ENCODE data around the gene CYBB.

Gene CYBB

GRCh38 chrX:37779857-37780256, at the start of gene CYBB:
TSS of gene CYBB (plus strand) at chrX:37780059. CDS start at chrX:37780078, 19 bp downstream.
- no peaks in the 10 kb centered on the region for H3K79me2 ChIP-seq (ENCODE audit: low read length)
- H3K4me2 ChIP-seq (ENCODE audit: low read depth, low read length): peak within 1 kb of the TSS; percentile 47
- H3K9ac ChIP-seq (ENCODE audit: low read length): no peak within 1 kb of the TSS
- no peaks in the 10 kb centered on the region for H3K36me3 ChIP-seq (replicated peaks; ENCODE audit: insufficient read depth, low read length)
- H3K4me1 ChIP-seq (ENCODE audit: low read length): peaks cover 31% of the 10 kb centered on the region
- DNase-seq: no peak
- H3K27ac ChIP-seq (ENCODE audit: low read length): no peak within 1 kb of the TSS
- 0 out of 2 replicates have a peak within 1 kb of the TSS, but pooled peaks have one; percentile 42 for H2AFZ ChIP-seq (ENCODE audit: low read length)
- no peaks in the 10 kb centered on the region for H3K27me3 ChIP-seq (replicated peaks; ENCODE audit: insufficient read depth, low read length)
- no peak for TF ChIP-seq CTCF (IDR thresholded peaks at IDR 0.05; ENCODE audit: low read length)
- no peak for TF ChIP-seq EZH2 (optimal IDR thresholded peaks at IDR 0.05; ENCODE audit: low read depth, low read length)
- no peak for TF ChIP-seq EZH2phosphoT487 (IDR thresholded peaks at IDR 0.05; ENCODE audit: low read length)
- peak within 1 kb of the TSS; percentile 7; the same call in 1 of the 2 replicates for H3K4me3 ChIP-seq (ENCODE audit: low read length)
- H3K9me3 ChIP-seq (replicated peaks; ENCODE audit: insufficient read depth, low read length): no peaks in the 10 kb centered on the region
- H3K9me2 ChIP-seq (replicated peaks; ENCODE audit: insufficient read depth, low read length): no peaks in the 10 kb centered on the region
- H4K20me1 ChIP-seq (ENCODE audit: insufficient read depth, low read length): no peaks in the 10 kb centered on the region
- peaks cover 6% of the 10 kb centered on the region; the same call in 1 of the 2 replicates for H3F3A ChIP-seq (ENCODE audit: insufficient read depth, low read length)

GRCh38 chrX:37745354-37745753, 34.5 kb upstream of the CYBB start:
- Histone ChIP-seq H3K36me3 (replicated peaks; ENCODE audit: insufficient read depth, low read length) (no peaks in the 10 kb centered on the region), H4K20me1 (ENCODE audit: insufficient read depth, low read length) (no peaks in the 10 kb centered on the region), H3K4me1 (ENCODE audit: low read length) (peaks cover 18% of the 10 kb centered on the region), H3K27ac (ENCODE audit: low read length) (no peak overlapping the region), H3K4me2 (ENCODE audit: low read depth, low read length) (no peak overlapping the region), H3K9ac (ENCODE audit: low read length) (no peak overlapping the region), H3K9me2 (replicated peaks; ENCODE audit: insufficient read depth, low read length) (no peaks in the 10 kb centered on the region), H2AFZ (ENCODE audit: low read length) (no peak overlapping the region), H3K4me3 (ENCODE audit: low read length) (no peak overlapping the region), H3F3A (ENCODE audit: insufficient read depth, low read length) (no peaks in the 10 kb centered on the region), H3K27me3 (replicated peaks; ENCODE audit: insufficient read depth, low read length) (no peaks in the 10 kb centered on the region), H3K79me2 (ENCODE audit: low read length) (no peaks in the 10 kb centered on the region), H3K9me3 (replicated peaks; ENCODE audit: insufficient read depth, low read length) (no peaks in the 10 kb centered on the region)
- DNase-seq: peak; percentile 73
- TF ChIP-seq EZH2phosphoT487 (IDR thresholded peaks at IDR 0.05; ENCODE audit: low read length) (no peak), CTCF (IDR thresholded peaks at IDR 0.05; ENCODE audit: low read length) (peak; percentile 74)

GRCh38 chrX:37745835-37746217, 34.0 kb upstream of the CYBB start:
- H3K27ac ChIP-seq (ENCODE audit: low read length): peak overlapping the region; percentile 8; the same call in 1 of the 2 replicates
- no peaks in the 10 kb centered on the region for H4K20me1 ChIP-seq (ENCODE audit: insufficient read depth, low read length)
- no peaks in the 10 kb centered on the region for H3K36me3 ChIP-seq (replicated peaks; ENCODE audit: insufficient read depth, low read length)
- peaks cover 18% of the 10 kb centered on the region for H3K4me1 ChIP-seq (ENCODE audit: low read length)
- no peaks in the 10 kb centered on the region for H3F3A ChIP-seq (ENCODE audit: insufficient read depth, low read length)
- H3K4me2 ChIP-seq (ENCODE audit: low read depth, low read length): no peak overlapping the region
- H3K79me2 ChIP-seq (ENCODE audit: low read length): no peaks in the 10 kb centered on the region
- H2AFZ ChIP-seq (ENCODE audit: low read length): no peak overlapping the region
- H3K9me2 ChIP-seq (replicated peaks; ENCODE audit: insufficient read depth, low read length): no peaks in the 10 kb centered on the region
- H3K4me3 ChIP-seq (ENCODE audit: low read length): no peak overlapping the region
- TF ChIP-seq EZH2 (optimal IDR thresholded peaks at IDR 0.05; ENCODE audit: low read depth, low read length) (no peak), CTCF (IDR thresholded peaks at IDR 0.05; ENCODE audit: low read length) (no peak), EZH2phosphoT487 (IDR thresholded peaks at IDR 0.05; ENCODE audit: low read length) (no peak)
- no peaks in the 10 kb centered on the region for H3K9me3 ChIP-seq (replicated peaks; ENCODE audit: insufficient read depth, low read length)
- no peak for DNase-seq
- H3K27me3 ChIP-seq (replicated peaks; ENCODE audit: insufficient read depth, low read length): no peaks in the 10 kb centered on the region
- H3K9ac ChIP-seq (ENCODE audit: low read length): no peak overlapping the region

All from MM.1S (cell line).